B cell (primary cell): ENCODE measurements around the gene MDFI.

Experiments
- CTCF ChIP-seq: fragments of 200-600 bp; IDR thresholded peaks from one replicate; pipeline ENCODE4 v1.8.0; 2022; ENCODE audit warnings: antibody characterized with exemption, mild to moderate bottlenecking
- EZH2 ChIP-seq: IDR thresholded peaks from 2 replicates; pipeline ENCODE4 v1.6.1; 2012; ENCODE audit warnings: borderline replicate concordance, low read depth, mild to moderate bottlenecking, moderate library complexity, low read length; ENCODE audit not compliant: insufficient read depth, poor library complexity, severe bottlenecking

DNA sequence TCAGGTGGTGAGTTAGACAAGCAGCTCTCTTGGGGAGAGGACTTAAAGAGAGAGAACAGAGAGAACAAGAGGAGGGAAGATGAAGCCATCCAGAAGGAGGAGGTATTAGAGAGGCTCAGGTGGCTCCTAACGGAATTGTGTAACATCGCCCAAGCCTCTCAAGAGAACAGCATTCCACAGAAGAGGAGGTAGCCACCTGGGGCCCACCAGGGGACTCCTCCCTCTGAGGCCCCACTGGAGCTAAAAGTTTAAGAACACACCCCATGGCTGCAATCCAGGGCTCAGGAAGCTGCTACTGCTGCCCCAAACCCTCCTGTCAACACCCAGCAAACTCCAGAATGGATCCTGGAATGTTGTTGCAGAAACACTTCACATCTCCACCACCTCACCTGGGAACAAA, 23.6 kb upstream of the MDFI start:
- TF ChIP-seq CTCF, result no peak
- TF ChIP-seq EZH2, result no peak
